ENCODE measurements around the gene LIPT2. TPM values are rescaled to one million over a fixed set of nuclear protein-coding genes. Genes with fewer than 3 reads are reported as not detected.

LIPT2 gene
- total RNA-seq, 1 experiment from 2014 or later = 8.2 TPM

DNA sequence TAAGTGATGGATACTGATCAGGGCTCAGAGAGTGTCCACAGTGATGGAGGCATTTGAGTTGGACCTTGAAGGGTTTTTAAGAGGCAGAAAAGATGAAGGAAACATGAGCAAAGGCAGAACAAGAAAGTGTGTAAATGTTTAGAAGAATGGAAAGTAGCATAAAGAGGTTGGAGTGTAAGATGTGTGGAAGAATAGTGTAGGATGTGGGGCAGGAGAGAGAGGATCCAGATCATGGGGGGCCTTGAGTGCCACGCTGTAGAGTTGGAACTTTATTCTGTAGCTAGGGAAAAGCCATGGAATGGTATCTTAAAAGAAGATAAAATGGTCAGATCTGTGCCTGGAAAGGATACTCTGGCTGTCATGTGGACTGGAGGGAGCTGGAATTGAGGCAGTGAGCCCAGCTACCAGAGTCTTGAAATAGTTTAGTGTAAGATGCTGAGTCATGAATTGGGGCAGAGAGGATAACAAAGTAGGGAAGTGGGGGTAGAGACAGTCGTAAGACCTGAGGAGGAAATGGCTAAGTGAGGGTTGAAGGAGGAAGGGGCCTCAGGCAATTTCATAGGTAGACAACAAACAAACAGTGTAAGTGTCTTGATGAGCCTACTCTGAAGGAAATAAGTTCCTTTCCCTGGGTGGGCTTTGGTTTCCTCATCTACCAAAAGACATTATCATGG is 32.9 kb downstream of the LIPT2 start:
- H4K5ac ChIP-seq (ENCODE audit: insufficient read length, low read depth, low read length) = no peak overlapping the region
- H3K4me1 ChIP-seq (ENCODE audit: insufficient read depth, low read length) = no peaks in the 10 kb centered on the region
- no peak overlapping the region for H3K27ac ChIP-seq (ENCODE audit: insufficient read length, low read depth, low read length)
- H3K4me3 Mint-ChIP-seq = no peak overlapping the region
- no peak overlapping the region for H3K9ac ChIP-seq (ENCODE audit: extremely low read depth, insufficient read length, low read length)
- no peak overlapping the region for H4K8ac ChIP-seq (replicated peaks; ENCODE audit: insufficient read length, low read depth, low read length)
- H3K9me3 Mint-ChIP-seq = no peaks in the 10 kb centered on the region
- no peak overlapping the region for H2BK120ac ChIP-seq (ENCODE audit: low read depth, low read length, poor library complexity, severe bottlenecking)
- H3K23me2 ChIP-seq (ENCODE audit: insufficient read length, low read depth, low read length, poor library complexity, severe bottlenecking) = no peaks in the 10 kb centered on the region
- H3K23ac ChIP-seq (ENCODE audit: insufficient read length, low read depth, low read length) = no peak overlapping the region
- peaks cover 9 to 10% of the 10 kb centered on the region in 2 experiments for H3K4me1 Mint-ChIP-seq
- no peak overlapping the region for H3T11ph ChIP-seq (ENCODE audit: low read length)
- no peak overlapping the region for H3K27ac Mint-ChIP-seq
- no peaks in the 10 kb centered on the region for H3K9me3 ChIP-seq (ENCODE audit: control insufficient read depth, low read depth, low read length)
- H4K20me1 ChIP-seq (ENCODE audit: control insufficient read depth, insufficient read depth, insufficient read length) = no peaks in the 10 kb centered on the region
- no peak overlapping the region for H2BK20ac ChIP-seq (ENCODE audit: low read depth, low read length, poor library complexity, severe bottlenecking)
- H3K79me2 ChIP-seq (ENCODE audit: insufficient read depth, low read length) = no peaks in the 10 kb centered on the region
- no peak overlapping the region for H3K56ac ChIP-seq (ENCODE audit: insufficient read length, low read depth, low read length)
- WGBS (ENCODE audit: extremely low coverage, insufficient read length, low lambda C conversion rate) = no CpG with 5 or more reads among the region's 2 CpGs
- no peak for TF ChIP-seq CTCF (conservative IDR thresholded peaks at IDR 0.05)
- H3K18ac ChIP-seq (ENCODE audit: insufficient read length, low read depth, low read length) = no peak overlapping the region
- H3K4me2 ChIP-seq (ENCODE audit: insufficient read depth, insufficient read length, low read length) = no peak overlapping the region
- DNase-seq = no peak
- H4K91ac ChIP-seq (ENCODE audit: insufficient read length, low read depth, low read length) = no peak overlapping the region
- H3K79me1 ChIP-seq (ENCODE audit: insufficient read depth, low read depth, low read length, poor library complexity, severe bottlenecking) = no peaks in the 10 kb centered on the region
- H3K27me3 Mint-ChIP-seq (ENCODE audit: low read depth) = peaks cover 1% of the 10 kb centered on the region; the same call in 1 of the 2 replicates
- no peak overlapping the region for H2BK5ac ChIP-seq (ENCODE audit: insufficient read length, low read length)
- H3K4ac ChIP-seq (ENCODE audit: low read depth, low read length) = no peak overlapping the region
- no peak overlapping the region for H2AFZ ChIP-seq (ENCODE audit: low read length)
- no peak overlapping the region for H2BK12ac ChIP-seq (ENCODE audit: insufficient read length, low read depth, low read length)
- H2AK5ac ChIP-seq (ENCODE audit: insufficient read length, low read length) = no peak overlapping the region
- H3K14ac ChIP-seq (ENCODE audit: insufficient read depth, low read length) = no peak overlapping the region
- H3K36me3 Mint-ChIP-seq (ENCODE audit: insufficient read depth in 1 of 3, low read depth in 3 of 3) = peaks cover 0 to 2% (median 0%) of the 10 kb centered on the region in 3 experiments; a peak in 2 of 7 replicates
- no peak overlapping the region for H2BK15ac ChIP-seq (ENCODE audit: low read depth, low read length)
- no peaks in the 10 kb centered on the region for H3K27me3 ChIP-seq (ENCODE audit: insufficient read depth, low read length)

Measured in H9 (cell line).